AML-193 (cell line): ENCODE results near the gene GLCE.
A peak's percentile ranks its signal among the peaks of the same experiment; 100 is the strongest.

ENCODE experiments used
- DNase-seq, 2 experiments: peaks; one replicate each; lab custom pipeline; 2025; lab: John Stamatoyannopoulos, UW

The GLCE gene

GRCh38 chr15:69206079-69206478, 45.6 kb downstream of the GLCE start:
- DNase-seq: no peak

DNA sequence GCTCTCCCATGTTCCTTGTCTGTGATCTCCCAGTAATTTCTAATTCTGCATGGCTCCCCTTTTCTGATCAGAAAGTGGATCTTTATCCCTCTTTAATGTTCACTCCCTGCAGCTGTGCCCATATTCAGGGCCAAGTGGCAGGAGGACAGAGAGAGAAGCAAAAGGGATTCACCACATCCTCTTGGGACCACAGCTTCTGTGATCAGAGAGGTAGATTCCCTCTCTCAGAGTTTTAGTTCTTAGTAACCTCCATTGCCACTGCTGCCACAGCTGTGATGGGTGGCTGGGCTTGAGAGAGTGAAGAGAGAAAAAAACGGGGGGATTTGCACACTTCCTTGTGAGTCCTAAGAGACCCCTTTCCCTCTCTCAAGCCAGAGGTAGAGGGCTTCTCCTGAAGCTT, 49.2 kb downstream of the GLCE start:
- DNase-seq: no peak

- no peak for DNase-seq
Measured at GRCh38 chr15:69210574-69210973, 50.1 kb downstream of the GLCE start.

DNA sequence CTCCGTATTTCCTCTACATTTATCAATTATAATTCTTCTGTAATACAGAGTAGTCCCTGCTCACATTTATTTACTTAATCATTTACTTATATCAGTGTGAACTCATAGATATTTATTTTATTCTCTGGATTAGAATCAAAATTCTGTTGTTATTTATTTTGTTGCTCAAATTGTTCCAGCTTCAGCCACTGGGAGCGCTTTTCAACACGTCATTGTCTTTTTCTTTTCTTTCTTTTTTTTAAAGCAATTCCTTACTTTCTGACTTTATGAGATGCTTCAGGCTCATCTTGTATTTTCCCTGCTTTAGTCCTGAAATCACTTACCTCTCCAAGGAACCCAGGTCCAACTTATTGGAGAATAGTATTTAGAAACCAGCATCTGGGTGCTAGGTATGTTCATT, 53.4 kb downstream of the GLCE start:
- DNase-seq: no peak

DNA sequence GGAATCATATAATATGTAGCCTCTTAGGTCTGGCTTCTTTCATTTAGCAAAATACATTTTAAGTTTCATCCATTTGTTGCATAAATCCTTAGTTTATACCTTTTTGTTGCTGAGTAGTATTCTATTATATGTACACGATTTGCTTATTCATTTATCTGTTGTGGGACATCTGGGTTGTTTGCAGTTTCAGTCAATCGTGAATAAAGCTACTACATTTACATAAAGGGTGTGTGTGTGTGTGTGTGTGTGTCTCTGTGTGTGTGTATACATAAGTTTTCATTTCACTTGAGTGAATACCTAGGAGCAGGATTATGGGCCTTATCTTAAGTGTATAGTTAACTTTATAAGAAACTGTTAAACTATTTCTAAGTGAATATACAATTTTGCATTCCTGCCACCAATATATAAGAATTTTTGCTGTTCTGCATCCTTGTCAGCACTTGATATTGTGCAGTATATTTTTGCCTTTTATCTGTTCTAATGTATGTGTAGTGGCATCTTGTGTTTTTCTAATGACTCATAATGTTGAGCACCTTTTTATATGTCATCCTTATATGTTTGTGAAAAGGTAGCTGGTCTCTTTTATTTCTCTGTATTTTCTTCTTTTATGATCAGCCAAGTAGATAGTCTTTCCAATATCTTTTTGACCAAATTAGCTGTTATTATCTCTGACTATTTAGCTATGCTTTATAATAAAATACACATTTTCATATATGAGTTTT, 55.0 kb downstream of the GLCE start:
- no peak for DNase-seq

DNA sequence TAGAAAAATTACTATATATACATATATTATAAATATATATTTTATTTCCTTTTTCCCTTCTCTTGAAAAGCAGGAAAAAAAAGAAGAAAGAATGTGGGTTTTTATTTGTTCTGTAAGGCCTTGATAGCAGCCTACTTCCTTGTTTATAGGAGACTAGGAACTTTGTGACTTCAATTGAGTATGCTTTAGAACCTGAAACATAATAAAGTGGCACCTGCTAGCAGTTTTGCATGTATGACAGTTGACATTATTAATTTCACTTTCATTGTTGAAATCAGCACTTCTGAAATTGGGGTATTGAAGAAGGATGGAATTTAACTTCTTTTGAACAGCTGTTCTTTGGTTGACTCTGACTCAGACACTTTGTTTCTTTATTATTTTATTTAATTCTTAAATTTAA, 56.9 kb downstream of the GLCE start:
- DNase-seq: no peak

GRCh38 chr15:69219690-69220089, 59.3 kb downstream of the GLCE start:
- no peak for DNase-seq

DNA sequence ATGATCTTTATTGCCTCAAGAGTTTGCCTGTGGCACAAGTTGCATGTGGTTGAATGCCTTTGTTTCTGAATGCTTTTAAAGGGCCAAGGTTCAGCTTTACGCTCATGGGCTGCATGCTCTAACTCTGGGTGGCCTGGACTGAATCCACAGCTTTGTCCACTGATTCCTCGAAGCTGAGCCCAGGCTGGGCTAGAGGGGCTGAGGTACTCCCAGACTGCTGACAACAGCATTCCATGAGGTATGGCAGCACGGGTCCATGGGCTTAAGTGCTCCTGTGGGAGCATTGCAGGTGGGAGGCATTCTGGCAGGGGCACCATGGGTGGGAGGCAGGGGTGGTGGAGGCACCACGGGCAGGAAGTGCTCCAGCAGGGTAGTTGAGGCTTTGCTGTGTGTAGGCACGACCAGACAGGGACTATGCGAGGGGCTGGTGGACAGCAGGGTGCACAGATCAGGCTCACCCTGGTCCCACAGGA, 61.6 kb downstream of the GLCE start:
- no peak for DNase-seq

DNA sequence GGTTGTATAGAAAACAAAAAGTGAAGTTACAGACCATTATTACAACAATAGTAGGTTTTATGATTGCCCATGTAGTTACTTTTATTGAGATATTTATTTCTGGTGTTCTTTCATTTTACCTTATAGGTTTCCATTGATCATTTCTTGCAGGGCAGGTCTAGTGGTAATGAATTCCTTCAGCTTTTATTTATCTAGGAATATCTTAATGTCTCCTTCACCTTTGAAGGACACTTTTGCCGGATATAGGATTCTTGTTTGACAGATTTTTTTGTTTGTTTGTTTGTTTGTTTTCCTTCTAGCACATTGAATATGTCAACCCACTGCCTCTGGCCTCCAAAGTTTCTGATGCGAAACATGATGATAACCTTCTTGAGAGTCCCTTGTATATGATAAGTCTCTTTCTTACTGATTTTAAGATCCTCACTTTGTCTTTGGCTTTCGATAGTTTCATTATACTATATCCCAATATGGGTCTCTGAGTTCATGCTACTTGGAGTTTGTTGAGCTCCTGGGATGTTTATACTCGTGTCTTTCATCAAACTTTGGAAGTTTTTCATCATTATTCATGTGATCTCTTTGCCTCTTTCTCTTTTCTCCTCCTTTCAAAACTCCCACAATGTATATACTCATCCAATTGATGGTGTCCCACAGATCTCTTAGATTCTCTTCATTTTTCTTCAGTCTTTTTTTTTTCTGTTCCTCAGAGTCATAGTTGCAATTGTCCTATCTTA, 62.8 kb downstream of the GLCE start:
- no peak for DNase-seq

GRCh38 chr15:69224383-69224782, 63.9 kb downstream of the GLCE start:
- DNase-seq: no peak

DNA sequence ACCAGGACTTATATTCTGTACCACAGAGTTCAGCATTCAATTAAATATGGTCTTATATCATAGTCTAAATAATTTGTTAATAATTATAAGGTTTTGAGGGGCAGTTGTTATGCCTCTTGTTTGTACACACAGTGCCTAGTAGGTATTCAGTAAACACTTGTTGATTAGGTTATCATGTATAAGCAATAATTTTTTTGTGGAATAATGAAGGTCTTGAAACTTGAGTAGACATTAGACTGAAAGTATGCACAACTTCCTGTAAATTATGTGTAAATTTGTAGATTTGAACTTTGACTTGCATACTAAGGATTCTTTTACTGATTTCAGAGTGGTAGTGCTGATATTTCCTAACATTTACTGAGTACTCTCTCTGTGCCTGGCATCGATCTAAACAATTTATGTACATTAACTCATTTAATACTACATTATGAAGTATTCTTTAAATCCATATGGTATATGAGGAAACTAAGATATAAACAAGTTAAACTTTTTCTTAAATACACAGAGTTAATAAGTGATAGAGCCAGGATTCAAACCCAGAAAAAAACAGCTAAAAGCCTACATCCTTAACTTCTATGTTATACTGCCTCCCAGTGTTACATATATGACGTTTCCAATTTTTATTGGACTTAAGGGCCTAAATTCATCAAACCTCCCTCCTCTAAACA, 65.1 kb downstream of the GLCE start:
- peak; percentile 36 to 68 for DNase-seq

- no peak for DNase-seq
Measured at GRCh38 chr15:69226023-69226355, 65.6 kb downstream of the GLCE start.

- no peak for DNase-seq
Measured at GRCh38 chr15:69232144-69232543, 71.7 kb downstream of the GLCE start.

- no peak for DNase-seq
Measured at GRCh38 chr15:69232765-69233164, 72.3 kb downstream of the GLCE start.

DNA sequence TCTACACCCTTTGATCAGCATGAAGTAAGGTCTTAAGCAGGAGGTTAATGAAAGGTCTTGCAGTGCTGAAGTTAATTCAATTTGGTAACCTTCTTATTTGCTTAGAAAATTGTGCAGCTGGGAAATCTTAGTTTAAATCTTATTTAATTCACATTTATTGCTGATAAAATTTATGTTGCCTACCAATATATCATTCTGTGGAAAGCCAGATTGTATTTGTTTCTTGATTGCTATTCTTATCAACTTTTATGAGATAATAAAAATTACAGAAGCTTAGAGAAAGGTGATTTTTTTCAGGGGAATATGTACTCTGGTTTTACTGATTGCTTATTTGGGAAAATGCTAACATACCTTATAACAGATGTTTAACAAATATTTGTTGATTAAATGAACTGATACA, 74.2 kb downstream of the GLCE start:
- no peak for DNase-seq

DNA sequence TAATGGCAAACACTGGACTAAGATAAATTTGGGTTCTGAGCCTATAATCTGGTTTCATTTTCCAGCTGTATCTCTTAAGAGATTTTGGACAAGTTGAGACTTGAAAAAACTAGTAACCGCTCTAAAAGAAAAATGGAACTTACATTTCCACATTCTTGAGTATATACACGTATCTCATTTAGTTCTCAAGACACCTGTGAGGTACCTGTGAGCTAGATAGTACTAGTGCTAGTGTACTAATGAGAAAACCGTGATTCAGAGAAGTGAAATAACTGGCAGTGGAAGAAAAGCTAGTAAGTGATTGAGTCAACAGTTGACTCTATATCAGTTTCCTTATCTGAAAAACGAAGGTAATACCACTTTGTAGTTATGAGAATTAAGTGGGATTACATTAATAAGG, 76.1 kb downstream of the GLCE start:
- DNase-seq: no peak

- DNase-seq: no peak
Measured at GRCh38 chr15:69237718-69238117, 77.3 kb downstream of the GLCE start.

- DNase-seq: no peak
Measured at GRCh38 chr15:69244798-69245197, 84.4 kb downstream of the GLCE start.

DNA sequence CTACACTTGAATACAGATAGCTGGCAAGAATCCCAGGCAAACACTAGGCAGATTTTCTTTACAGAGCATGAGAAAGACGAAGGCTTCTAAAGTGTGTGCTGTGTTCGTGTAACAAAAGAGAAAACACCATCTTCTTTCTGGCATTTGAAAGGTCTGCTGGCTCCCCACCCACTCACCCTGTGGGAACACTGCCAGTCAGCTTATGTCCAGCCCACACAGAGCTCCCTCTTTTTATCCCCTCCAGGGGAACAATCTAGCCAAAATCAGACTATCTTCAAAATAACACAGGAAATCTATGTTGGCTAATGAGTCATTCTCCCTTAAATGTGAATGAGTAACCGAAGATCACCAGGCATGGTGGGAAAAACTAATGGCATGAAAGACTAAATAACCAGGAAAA, 92.7 kb downstream of the GLCE start:
- no peak for DNase-seq

- peak; percentile 34 to 36 for DNase-seq
Measured at GRCh38 chr15:69265347-69265955, 105.0 kb downstream of the GLCE start.

GRCh38 chr15:69271217-69271616, 110.8 kb downstream of the GLCE start:
- no peak for DNase-seq

DNA sequence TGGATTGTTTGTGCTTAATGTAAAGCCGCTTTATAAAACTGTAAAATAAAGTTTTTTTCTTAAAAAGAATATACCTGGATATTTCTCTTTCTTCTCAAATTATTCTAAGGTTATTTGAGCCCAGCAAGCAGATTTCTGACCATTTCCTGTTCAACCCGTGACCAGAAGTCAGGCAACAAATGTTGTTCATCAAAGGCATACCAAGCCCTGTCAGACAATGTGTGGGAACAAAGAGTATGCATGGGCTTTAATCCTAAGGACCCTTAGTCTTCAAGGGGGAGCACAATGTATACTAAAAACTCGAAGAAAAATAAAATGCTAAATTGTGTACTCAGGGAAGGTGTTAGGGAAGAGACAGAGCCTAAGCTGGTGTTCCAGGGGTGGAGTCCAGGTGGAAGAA, 111.7 kb downstream of the GLCE start:
- DNase-seq: no peak

DNA sequence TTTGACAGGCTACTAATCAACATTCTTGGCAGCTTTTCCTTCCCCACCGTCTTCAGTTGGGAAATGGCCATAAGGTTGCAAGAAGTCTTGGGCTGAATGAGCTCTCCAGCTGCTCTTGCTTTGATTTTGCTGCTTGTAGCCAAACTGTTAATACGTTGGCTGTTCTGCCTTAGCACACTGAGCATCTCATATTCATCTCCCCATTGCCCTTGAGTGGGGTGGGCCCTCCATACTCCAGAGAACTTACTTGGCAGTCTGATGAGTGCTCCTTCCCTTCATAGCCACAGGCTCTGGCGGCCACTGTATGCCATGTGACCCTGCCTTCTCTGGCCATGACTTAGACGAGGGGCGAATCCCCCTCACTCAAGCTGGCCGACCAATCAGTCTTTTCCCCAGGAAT, 112.5 kb downstream of the GLCE start:
- DNase-seq: no peak
